ENCODE data around the gene LRRC26.

LRRC26 gene

GRCh38 chr9:137169896-137170358, at the start of gene LRRC26:
TSS of gene LRRC26 (minus strand) at chr9:137170051. CDS start at chr9:137169943, 108 bp downstream.
- no peak within 1 kb of the TSS; the same call in 1 of the 2 replicates for H3K4me3 ChIP-seq (ENCODE audit: low read depth, low read length)
- TF ChIP-seq, protein P1, sequence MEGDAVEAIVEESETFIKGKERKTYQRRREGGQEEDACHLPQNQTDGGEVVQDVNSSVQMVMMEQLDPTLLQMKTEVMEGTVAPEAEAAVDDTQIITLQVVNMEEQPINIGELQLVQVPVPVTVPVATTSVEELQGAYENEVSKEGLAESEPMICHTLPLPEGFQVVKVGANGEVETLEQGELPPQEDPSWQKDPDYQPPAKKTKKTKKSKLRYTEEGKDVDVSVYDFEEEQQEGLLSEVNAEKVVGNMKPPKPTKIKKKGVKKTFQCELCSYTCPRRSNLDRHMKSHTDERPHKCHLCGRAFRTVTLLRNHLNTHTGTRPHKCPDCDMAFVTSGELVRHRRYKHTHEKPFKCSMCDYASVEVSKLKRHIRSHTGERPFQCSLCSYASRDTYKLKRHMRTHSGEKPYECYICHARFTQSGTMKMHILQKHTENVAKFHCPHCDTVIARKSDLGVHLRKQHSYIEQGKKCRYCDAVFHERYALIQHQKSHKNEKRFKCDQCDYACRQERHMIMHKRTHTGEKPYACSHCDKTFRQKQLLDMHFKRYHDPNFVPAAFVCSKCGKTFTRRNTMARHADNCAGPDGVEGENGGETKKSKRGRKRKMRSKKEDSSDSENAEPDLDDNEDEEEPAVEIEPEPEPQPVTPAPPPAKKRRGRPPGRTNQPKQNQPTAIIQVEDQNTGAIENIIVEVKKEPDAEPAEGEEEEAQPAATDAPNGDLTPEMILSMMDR (IDR thresholded peaks at IDR 0.05; ENCODE audit: insufficient read depth, low read length, missing control alignments): no peak
- no peak for DNase-seq (ENCODE audit: low read depth, low spot score)
- CTCF ChIA-PET: interaction anchor here (1.6 to 1.8 kb wide), 2 partner anchors 9 to 67 kb away, joined by 4 to 7 read pairs; no protein-coding TSS in a partner anchor
- POLR2A ChIA-PET: interaction anchor here (1.2 kb wide), 1 partner anchor 71 kb away, joined by 4 read pairs; the partner anchor contains the start of gene TUBB4B

GRCh38 chr9:137218754-137219271, 49.0 kb upstream of the LRRC26 start:
- DNase-seq (ENCODE audit: low read depth, low spot score): no peak
- CTCF ChIA-PET: interaction anchor here (1.0 to 1.4 kb wide), 2 partner anchors 9 to 18 kb away, joined by 4 to 5 read pairs; partner anchors contain the start of gene RNF224
- TF ChIP-seq, protein P1 (IDR thresholded peaks at IDR 0.05; ENCODE audit: insufficient read depth, low read length, missing control alignments): no peak
- POLR2A ChIA-PET: no interaction called here
- no peak overlapping the region for H3K4me3 ChIP-seq (ENCODE audit: low read depth, low read length)

DNA sequence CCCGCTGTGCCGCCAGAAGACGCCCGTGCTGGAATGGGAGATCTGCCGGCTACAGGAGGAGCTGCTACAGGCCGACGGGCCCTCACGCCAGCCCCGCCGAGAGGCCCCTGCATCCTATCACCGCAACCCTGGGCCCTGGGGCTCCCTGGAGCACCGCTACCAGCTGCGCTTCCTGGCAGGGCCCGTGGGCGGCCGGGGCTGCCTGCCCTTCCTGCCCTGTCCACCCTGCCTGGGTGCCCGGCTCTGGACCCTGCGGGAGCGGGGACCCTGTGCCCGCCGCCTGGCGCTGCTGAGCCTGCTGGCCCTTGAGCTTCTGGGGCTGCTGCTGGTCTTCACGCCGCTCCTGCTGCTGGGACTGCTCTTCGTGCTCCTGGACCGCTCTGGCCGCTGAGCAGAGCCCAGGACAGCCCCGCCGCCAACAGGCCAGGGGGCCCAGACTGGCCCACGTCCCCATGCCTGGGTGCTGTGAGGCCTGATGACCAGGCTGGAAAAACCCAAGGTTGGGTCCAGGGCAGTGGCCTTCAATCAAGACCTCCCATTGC, 48.4 kb upstream of the LRRC26 start:
- no peak overlapping the region for H3K4me3 ChIP-seq (ENCODE audit: low read depth, low read length)
- no peak for DNase-seq (ENCODE audit: low read depth, low spot score)
- ChIA-PET POLR2A (no interaction called here), CTCF (interaction anchor here (1.4 kb wide), 1 partner anchor 9 kb away, joined by 5 read pairs; the partner anchor contains the start of gene RNF224)
- TF ChIP-seq, protein P1 (IDR thresholded peaks at IDR 0.05; ENCODE audit: insufficient read depth, low read length, missing control alignments): no peak

- TF ChIP-seq, protein P1 (IDR thresholded peaks at IDR 0.05; ENCODE audit: insufficient read depth, low read length, missing control alignments): no peak
- DNase-seq (ENCODE audit: low read depth, low spot score): no peak
- POLR2A ChIA-PET: interaction anchor here (1.9 kb wide), 1 partner anchor 23 kb away, joined by 9 read pairs; the partner anchor contains the start of gene TUBB4B
Measured at GRCh38 chr9:137217276-137218211, 47.7 kb upstream of the LRRC26 start.

GRCh38 chr9:137216188-137216965, 46.5 kb upstream of the LRRC26 start:
- ChIA-PET CTCF (interaction anchor here (1.0 to 1.7 kb wide), 3 partner anchors 9 to 11 kb away, joined by 3 to 5 read pairs (median 3); partner anchors contain the start of genes CYSRT1 and RNF224), POLR2A (interaction anchor here (0.5 to 1.9 kb wide), 2 partner anchors 15 to 24 kb away, joined by 3 to 9 read pairs; partner anchors contain the start of genes TPRN and TUBB4B)
- H3K4me3 ChIP-seq (ENCODE audit: low read depth, low read length): no peak overlapping the region
- TF ChIP-seq, protein P1 (IDR thresholded peaks at IDR 0.05; ENCODE audit: insufficient read depth, low read length, missing control alignments): no peak
- no peak for DNase-seq (ENCODE audit: low read depth, low spot score)

More at GRCh38 chr9:137217276-137218211, 47.7 kb upstream of the LRRC26 start:
- H3K4me3 ChIP-seq (ENCODE audit: low read depth, low read length): no peak overlapping the region
- CTCF ChIA-PET: no interaction called here

Measured in AG04449 (cell line).